Stimulated activated CD4-positive, alpha-beta T cell treated with anti-CD3 and anti-CD28 coated beads, Interleukin-4, amount 100 ng/mL, for 24 hours (primary cell): ENCODE data around the gene GPR157.

Experiments used
- DNase-seq: peaks from one replicate; pipeline ENCODE4 v3.0.0-alpha.2; 2020

The GPR157 gene

GRCh38 chr1:9059891-9060744 is 68.8 kb downstream of the GPR157 start:
- no peak for DNase-seq

GRCh38 chr1:9058465-9058864 is 70.4 kb downstream of the GPR157 start:
- DNase-seq, result no peak

GRCh38 chr1:9057851-9058250 is 71.1 kb downstream of the GPR157 start:
- DNase-seq, result no peak

GRCh38 chr1:9052272-9053049 is 76.4 kb downstream of the GPR157 start:
- DNase-seq, result no peak

- DNase-seq, result no peak
These were observed 77.5 kb downstream of the GPR157 start for GRCh38 chr1:9051379-9051778.

- no peak for DNase-seq
These were observed 78.1 kb downstream of the GPR157 start for GRCh38 chr1:9050803-9051202.
